Measurements from ENCODE around the gene TMEM138.

GRCh38 chr11:61339490-61339878 lies 22.7 kb upstream of the TMEM138 start:
- TF ChIP-seq CTCF (IDR thresholded peaks at IDR 0.05; ENCODE audit: low read depth, low read length) (no peak), POLR2A (IDR thresholded peaks at IDR 0.05; ENCODE audit: extremely low read depth, insufficient read length) (no peak)

All from NB4 (cell line).